RWPE2 (cell line): ENCODE results near the gene RNFT2.

ENCODE experiments used
- ATAC-seq: fragments of 200-7000 bp; cut with Tn5 transposase; 3 replicates; pipeline ENCODE4 v1.9.1; 2021; ENCODE audit warnings: low read depth
- DNase-seq: peaks from one replicate; pipeline ENCODE4 v3.0.0-alpha.2; 2020; ENCODE audit warnings: low spot score
- H3K27ac ChIP-seq: fragments of 450-650 bp; 2 replicates; pipeline ENCODE4 v1.5.1; 2017; ENCODE audit warnings: mild to moderate bottlenecking; ENCODE audit not compliant: poor library complexity, severe bottlenecking
- H3K27me3 ChIP-seq: fragments of 250-450 bp; sonication (Bioruptor Pico); 2 replicates; pipeline ENCODE4 v1.5.1; 2021; ENCODE audit warnings: mild to moderate bottlenecking, moderate library complexity; ENCODE audit not compliant: insufficient read depth, poor library complexity, severe bottlenecking
- H3K36me3 ChIP-seq: fragments of 250-450 bp; sonication (Bioruptor Pico); 2 replicates; pipeline ENCODE4 v1.5.1; 2020; ENCODE audit warnings: low read depth, mild to moderate bottlenecking, moderate library complexity
- H3K4me1 ChIP-seq: fragments of 250-450 bp; sonication (Bioruptor Pico); 2 replicates; pipeline ENCODE4 v1.5.1; 2021; ENCODE audit warnings: mild to moderate bottlenecking, moderate library complexity; ENCODE audit not compliant: insufficient read depth, poor library complexity, severe bottlenecking
- H3K4me3 ChIP-seq: fragments of 250-450 bp; sonication (Bioruptor Pico); 2 replicates; pipeline ENCODE4 v1.5.1; 2021; ENCODE audit warnings: mild to moderate bottlenecking, moderate library complexity; ENCODE audit not compliant: severe bottlenecking
- H3K9me3 ChIP-seq: fragments of 250-450 bp; sonication (Bioruptor Pico); 2 replicates; pipeline ENCODE4 v1.5.1; 2021; ENCODE audit warnings: mild to moderate bottlenecking, moderate library complexity; ENCODE audit not compliant: severe bottlenecking
- CTCF ChIP-seq: fragments of 450-650 bp; IDR thresholded peaks from one replicate; pipeline ENCODE4 v1.5.1; 2017; ENCODE audit warnings: mild to moderate bottlenecking, moderate library complexity; ENCODE audit not compliant: poor library complexity, severe bottlenecking

Gene RNFT2

GRCh38 chr12:116691636-116692035 is 46.5 kb upstream of the RNFT2 start:
- Histone ChIP-seq H3K27ac (no peak overlapping the region), H3K27me3 (peaks cover 29% of the 10 kb centered on the region), H3K9me3 (no peaks in the 10 kb centered on the region), H3K4me1 (no peaks in the 10 kb centered on the region), H3K36me3 (no peaks in the 10 kb centered on the region), H3K4me3 (no peak overlapping the region)
- no peak for DNase-seq
- no peak for ATAC-seq
- no peak for TF ChIP-seq CTCF

GRCh38 chr12:116692605-116693004 is 45.5 kb upstream of the RNFT2 start:
- no peak for ATAC-seq
- no peak for TF ChIP-seq CTCF
- no peaks in the 10 kb centered on the region for H3K4me1 ChIP-seq
- H3K36me3 ChIP-seq: no peaks in the 10 kb centered on the region
- H3K27me3 ChIP-seq: peaks cover 29% of the 10 kb centered on the region
- H3K27ac ChIP-seq: no peak overlapping the region
- no peaks in the 10 kb centered on the region for H3K9me3 ChIP-seq
- no peak overlapping the region for H3K4me3 ChIP-seq
- no peak for DNase-seq

GRCh38 chr12:116693286-116694227 is 44.6 kb upstream of the RNFT2 start:
- Histone ChIP-seq H3K4me1 (no peaks in the 10 kb centered on the region), H3K27ac (no peak overlapping the region), H3K4me3 (no peak overlapping the region), H3K9me3 (no peaks in the 10 kb centered on the region), H3K36me3 (no peaks in the 10 kb centered on the region), H3K27me3 (peaks cover 29% of the 10 kb centered on the region)
- DNase-seq (no peak), ATAC-seq (0 out of 3 replicates have a peak, but pooled peaks have one; percentile 12)
- TF ChIP-seq CTCF: no peak

GRCh38 chr12:116694653-116695463 is 43.3 kb upstream of the RNFT2 start:
- H3K4me1 ChIP-seq: no peaks in the 10 kb centered on the region
- H3K4me3 ChIP-seq: no peak overlapping the region
- DNase-seq (no peak), ATAC-seq (no peak)
- H3K36me3 ChIP-seq: no peaks in the 10 kb centered on the region
- peaks cover 29% of the 10 kb centered on the region for H3K27me3 ChIP-seq
- TF ChIP-seq CTCF: no peak
- H3K9me3 ChIP-seq: no peaks in the 10 kb centered on the region
- no peak overlapping the region for H3K27ac ChIP-seq
